Calu3 (cell line): ENCODE measurements around the gene SOCS2. TPM values are rescaled to one million over a fixed set of nuclear protein-coding genes. Genes with fewer than 3 reads are reported as not detected.

ENCODE experiments used
- BruUV-seq: library from RNA; stranded (reverse); fragments of 400-500 nt; replicated peaks from 2 replicates; lab custom pipeline; 2021; lab: Mats Ljungman, UMichigan
- CTCF ChIA-PET: fragments of 300-600 bp; sonication (Branson Sonifier 250); formaldehyde crosslinking; loops from one replicate; lab custom pipeline; 2022; ENCODE audit warnings: antibody characterized with exemption; lab: Charles Lee
- DNase-seq: peaks from one replicate; pipeline ENCODE4 v3.0.0; 2022
- H3K27ac Mint-ChIP-seq: one replicate; pipeline ENCODE4 v1.8.0; 2022; ENCODE audit warnings: mixed read lengths; ENCODE audit not compliant: unreplicated experiment
- H3K27me3 Mint-ChIP-seq: one replicate; pipeline ENCODE4 v1.8.0; 2022; ENCODE audit warnings: mixed read lengths; ENCODE audit not compliant: unreplicated experiment
- H3K36me3 Mint-ChIP-seq: one replicate; pipeline ENCODE4 v1.8.0; 2022; ENCODE audit warnings: mild to moderate bottlenecking, moderate library complexity, mixed read lengths; ENCODE audit not compliant: insufficient read depth, unreplicated experiment
- H3K4me1 Mint-ChIP-seq: one replicate; pipeline ENCODE4 v1.8.0; 2022; ENCODE audit warnings: mild to moderate bottlenecking, low read depth, mixed read lengths; ENCODE audit not compliant: unreplicated experiment
- H3K4me3 Mint-ChIP-seq: one replicate; pipeline ENCODE4 v1.8.0; 2022; ENCODE audit warnings: mild to moderate bottlenecking, low read depth, moderate library complexity, mixed read lengths; ENCODE audit not compliant: unreplicated experiment
- H3K9me3 Mint-ChIP-seq: one replicate; pipeline ENCODE4 v1.8.0; 2022; ENCODE audit warnings: low read depth, mixed read lengths; ENCODE audit not compliant: unreplicated experiment
- intact Hi-C: fragments of 100-400 bp; cut with micrococcal nuclease; formaldehyde crosslinking; loops from one replicate; pipeline ENCODE4 v1.10.0; 2022; ENCODE audit not compliant: unreplicated experiment
- total RNA-seq: library from RNA; stranded (reverse); gene quantifications from 2 replicates; pipeline ENCODE4 v1.2.3, GENCODE V29; 2022
- TF ChIP-seq, protein P1 (sequence below): fragments of 200-600 bp; IDR thresholded peaks from one replicate; pipeline ENCODE4 v1.8.0; 2022; ENCODE audit warnings: antibody characterized with exemption; ENCODE audit not compliant: unreplicated experiment

Gene SOCS2
- total RNA-seq, 1 experiment from 2014 or later: 4.6 TPM

DNA sequence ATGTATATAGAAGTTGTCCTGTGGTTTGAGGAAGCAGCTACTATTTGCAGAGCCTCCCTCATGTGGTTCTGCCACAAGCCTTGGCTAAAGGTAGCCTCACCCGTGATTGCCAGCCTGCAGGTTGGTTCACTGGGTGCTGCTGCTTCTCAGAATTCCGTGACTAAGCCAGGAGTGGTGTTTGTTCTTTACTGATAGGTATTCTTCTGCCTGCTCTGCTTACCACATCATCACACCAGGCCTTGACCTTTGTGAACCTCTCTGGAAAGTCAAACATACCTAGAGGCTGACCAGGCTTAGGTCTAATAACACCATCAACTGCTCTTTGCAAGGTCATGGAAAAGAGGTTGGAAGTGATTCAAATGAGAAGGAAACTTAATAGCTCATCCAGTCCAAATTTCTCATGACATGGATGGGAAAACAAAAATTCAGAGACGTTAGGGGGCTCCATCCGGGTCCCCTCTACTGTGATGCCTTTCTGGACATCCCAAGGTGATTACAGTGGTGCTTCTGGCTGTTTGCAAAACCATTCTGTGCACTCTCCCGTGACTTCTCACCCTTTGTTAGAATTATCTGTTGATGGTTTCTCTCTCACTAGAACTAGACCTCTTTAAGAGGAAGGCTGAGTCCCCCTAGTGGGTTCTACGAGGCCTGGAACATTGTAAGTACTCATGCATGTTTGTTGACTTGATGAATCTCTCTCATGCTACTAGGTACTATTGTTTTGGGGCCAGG is 8.5 kb upstream of the SOCS2 start:
- intact Hi-C loops: loop anchor here (2.0 kb wide), 1 partner anchor 61 kb away; no protein-coding TSS in a partner anchor
- BruUV-seq: no TSS peak
- H3K4me3 Mint-ChIP-seq: no peak overlapping the region
- peaks cover 23% of the 10 kb centered on the region for H3K4me1 Mint-ChIP-seq
- DNase-seq: peak; percentile 66
- H3K27me3 Mint-ChIP-seq: peaks cover 28% of the 10 kb centered on the region
- peak overlapping the region; percentile 33 for H3K27ac Mint-ChIP-seq
- H3K36me3 Mint-ChIP-seq: peaks cover 6% of the 10 kb centered on the region
- TF ChIP-seq, protein P1, sequence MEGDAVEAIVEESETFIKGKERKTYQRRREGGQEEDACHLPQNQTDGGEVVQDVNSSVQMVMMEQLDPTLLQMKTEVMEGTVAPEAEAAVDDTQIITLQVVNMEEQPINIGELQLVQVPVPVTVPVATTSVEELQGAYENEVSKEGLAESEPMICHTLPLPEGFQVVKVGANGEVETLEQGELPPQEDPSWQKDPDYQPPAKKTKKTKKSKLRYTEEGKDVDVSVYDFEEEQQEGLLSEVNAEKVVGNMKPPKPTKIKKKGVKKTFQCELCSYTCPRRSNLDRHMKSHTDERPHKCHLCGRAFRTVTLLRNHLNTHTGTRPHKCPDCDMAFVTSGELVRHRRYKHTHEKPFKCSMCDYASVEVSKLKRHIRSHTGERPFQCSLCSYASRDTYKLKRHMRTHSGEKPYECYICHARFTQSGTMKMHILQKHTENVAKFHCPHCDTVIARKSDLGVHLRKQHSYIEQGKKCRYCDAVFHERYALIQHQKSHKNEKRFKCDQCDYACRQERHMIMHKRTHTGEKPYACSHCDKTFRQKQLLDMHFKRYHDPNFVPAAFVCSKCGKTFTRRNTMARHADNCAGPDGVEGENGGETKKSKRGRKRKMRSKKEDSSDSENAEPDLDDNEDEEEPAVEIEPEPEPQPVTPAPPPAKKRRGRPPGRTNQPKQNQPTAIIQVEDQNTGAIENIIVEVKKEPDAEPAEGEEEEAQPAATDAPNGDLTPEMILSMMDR: no peak
- CTCF ChIA-PET: interaction anchor here (0.6 to 1.3 kb wide), 3 partner anchors 62 to 538 kb away, joined by 3 to 6 read pairs (median 5); no protein-coding TSS in a partner anchor
- H3K9me3 Mint-ChIP-seq: peaks cover 5% of the 10 kb centered on the region

GRCh38 chr12:93565760-93566159 is 6.7 kb upstream of the SOCS2 start:
- Mint-ChIP-seq H3K4me1 (peaks cover 23% of the 10 kb centered on the region), H3K27ac (no peak overlapping the region), H3K36me3 (peaks cover 21% of the 10 kb centered on the region), H3K9me3 (no peaks in the 10 kb centered on the region), H3K4me3 (no peak overlapping the region), H3K27me3 (peaks cover 28% of the 10 kb centered on the region)
- no TSS peak for BruUV-seq
- TF ChIP-seq, protein P1: no peak
- CTCF ChIA-PET: no interaction called here
- intact Hi-C loops: loop anchor here (2.0 kb wide), 1 partner anchor 63 kb away; no protein-coding TSS in a partner anchor
- DNase-seq: no peak

DNA sequence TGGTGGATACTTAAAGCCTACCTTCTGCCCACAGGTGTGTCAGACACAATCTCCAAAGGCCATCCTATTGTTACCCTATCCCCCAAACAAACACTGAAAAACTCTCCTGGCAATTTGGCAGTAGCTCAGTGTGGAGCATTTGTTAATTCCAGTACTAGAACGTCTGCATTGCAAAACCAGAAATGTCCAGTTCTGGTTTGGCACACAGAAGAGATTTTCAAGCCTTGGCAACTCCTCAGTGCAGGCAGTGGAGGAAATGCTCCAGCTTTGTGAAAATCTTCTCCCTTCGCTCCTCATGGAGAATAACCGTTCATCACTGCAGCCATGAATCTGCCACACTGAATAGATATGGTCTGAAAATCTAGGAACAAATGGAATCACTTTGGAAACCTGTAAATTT is 5.3 kb upstream of the SOCS2 start:
- Mint-ChIP-seq H3K4me3 (no peak overlapping the region), H3K27me3 (peaks cover 28% of the 10 kb centered on the region), H3K36me3 (peaks cover 35% of the 10 kb centered on the region), H3K27ac (no peak overlapping the region), H3K9me3 (no peaks in the 10 kb centered on the region), H3K4me1 (peaks cover 23% of the 10 kb centered on the region)
- CTCF ChIA-PET: interaction anchor here (0.7 kb wide), 1 partner anchor 54 kb away, joined by 3 read pairs; no protein-coding TSS in a partner anchor
- DNase-seq: no peak
- BruUV-seq: no TSS peak
- TF ChIP-seq, protein P1: no peak
- intact Hi-C loops: no loop called here

GRCh38 chr12:93568091-93568490 is 4.4 kb upstream of the SOCS2 start:
- intact Hi-C loops: no loop called here
- CTCF ChIA-PET: interaction anchor here (0.6 kb wide), 2 partner anchors 31 to 341 kb away, joined by 4 to 6 read pairs; no protein-coding TSS in a partner anchor
- no peak for DNase-seq
- Mint-ChIP-seq H3K27me3 (peaks cover 28% of the 10 kb centered on the region), H3K4me3 (no peak overlapping the region), H3K36me3 (peaks cover 42% of the 10 kb centered on the region), H3K9me3 (no peaks in the 10 kb centered on the region), H3K27ac (no peak overlapping the region), H3K4me1 (peaks cover 23% of the 10 kb centered on the region)
- BruUV-seq: no TSS peak
- TF ChIP-seq, protein P1: no peak
